GM12801 (cell line): ENCODE measurements around the gene COG5.

ENCODE experiments used
- TF ChIP-seq, protein P1 (sequence below): IDR thresholded peaks from one replicate; pipeline ENCODE4 v1.5.1; 2011; ENCODE audit warnings: control low read depth; ENCODE audit not compliant: insufficient read length; ENCODE audit errors: extremely low read depth

COG5 gene

DNA sequence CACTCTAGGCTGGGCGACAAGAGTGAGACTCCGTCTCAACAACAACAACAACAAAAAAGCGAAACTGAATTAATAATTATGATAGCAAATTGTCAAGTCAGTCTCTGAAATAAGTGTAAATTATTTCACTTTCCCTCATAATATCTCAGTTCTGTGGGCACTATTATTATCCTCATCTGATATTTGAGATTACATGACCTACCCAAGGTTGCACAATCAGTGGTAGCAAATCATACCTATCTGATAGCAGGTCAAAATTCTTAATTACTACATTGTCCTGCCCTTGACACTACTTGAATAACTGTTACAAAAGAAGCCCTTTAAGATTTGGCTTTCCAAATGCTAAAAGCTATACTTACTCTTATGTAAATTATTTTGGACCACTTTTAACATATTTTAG lies 209.1 kb downstream of the COG5 start:
- TF ChIP-seq, protein P1, sequence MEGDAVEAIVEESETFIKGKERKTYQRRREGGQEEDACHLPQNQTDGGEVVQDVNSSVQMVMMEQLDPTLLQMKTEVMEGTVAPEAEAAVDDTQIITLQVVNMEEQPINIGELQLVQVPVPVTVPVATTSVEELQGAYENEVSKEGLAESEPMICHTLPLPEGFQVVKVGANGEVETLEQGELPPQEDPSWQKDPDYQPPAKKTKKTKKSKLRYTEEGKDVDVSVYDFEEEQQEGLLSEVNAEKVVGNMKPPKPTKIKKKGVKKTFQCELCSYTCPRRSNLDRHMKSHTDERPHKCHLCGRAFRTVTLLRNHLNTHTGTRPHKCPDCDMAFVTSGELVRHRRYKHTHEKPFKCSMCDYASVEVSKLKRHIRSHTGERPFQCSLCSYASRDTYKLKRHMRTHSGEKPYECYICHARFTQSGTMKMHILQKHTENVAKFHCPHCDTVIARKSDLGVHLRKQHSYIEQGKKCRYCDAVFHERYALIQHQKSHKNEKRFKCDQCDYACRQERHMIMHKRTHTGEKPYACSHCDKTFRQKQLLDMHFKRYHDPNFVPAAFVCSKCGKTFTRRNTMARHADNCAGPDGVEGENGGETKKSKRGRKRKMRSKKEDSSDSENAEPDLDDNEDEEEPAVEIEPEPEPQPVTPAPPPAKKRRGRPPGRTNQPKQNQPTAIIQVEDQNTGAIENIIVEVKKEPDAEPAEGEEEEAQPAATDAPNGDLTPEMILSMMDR = no peak

DNA sequence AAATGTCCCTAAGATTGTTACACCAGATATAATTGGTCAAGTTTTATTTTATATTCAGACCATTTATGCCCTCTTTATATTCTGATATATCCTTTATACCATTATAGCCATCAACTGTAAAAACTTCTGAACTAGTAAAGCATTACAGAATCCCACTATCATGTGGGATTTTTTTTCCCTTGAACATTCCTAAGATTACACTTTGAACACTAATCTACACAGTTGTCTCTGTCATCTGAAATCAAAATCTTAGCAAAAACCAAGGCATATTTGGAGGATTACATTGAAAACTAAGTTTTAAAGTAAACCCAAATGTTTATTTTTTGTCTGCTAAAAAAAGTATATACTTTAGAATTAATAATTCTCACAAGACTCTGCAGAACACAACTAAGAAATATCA lies 210.0 kb downstream of the COG5 start:
- TF ChIP-seq, protein P1 = no peak

DNA sequence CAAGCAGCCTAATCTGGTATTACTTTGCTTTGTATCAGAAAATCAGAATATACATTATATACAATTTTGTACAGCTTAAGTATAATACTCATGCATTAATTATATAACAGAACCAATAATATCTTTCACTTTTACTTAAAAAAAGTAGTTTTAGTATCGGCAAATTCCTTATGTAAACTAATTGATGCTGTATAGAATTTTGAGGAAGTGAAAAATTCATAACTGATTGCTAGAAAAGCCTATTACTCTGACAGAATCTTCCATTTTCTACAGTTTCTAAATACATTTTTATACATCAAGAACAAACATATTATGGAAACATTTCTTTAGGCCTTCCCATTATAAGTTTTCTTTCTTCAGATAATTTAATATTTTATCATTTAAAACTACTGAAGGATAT lies 217.8 kb downstream of the COG5 start:
- TF ChIP-seq, protein P1 = no peak

DNA sequence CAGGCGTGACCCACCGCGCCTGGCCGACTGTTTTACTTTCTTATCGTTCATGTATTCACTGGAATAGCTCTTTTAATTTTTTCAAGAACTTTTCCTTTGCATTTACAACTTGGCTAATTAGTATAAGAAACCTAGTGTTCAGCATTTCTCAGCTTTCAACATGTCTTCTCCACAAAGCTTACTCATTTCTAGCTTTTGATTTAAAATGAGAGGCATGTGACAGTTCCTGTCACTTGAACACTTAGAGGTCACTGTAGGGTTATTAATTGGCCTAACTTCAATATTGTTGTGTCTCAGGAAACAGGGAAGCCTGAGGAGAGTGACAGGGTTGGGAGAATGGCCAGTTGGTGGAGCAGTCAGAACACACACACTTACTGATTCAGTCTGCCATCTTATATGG lies 218.9 kb downstream of the COG5 start:
- TF ChIP-seq, protein P1 = no peak

DNA sequence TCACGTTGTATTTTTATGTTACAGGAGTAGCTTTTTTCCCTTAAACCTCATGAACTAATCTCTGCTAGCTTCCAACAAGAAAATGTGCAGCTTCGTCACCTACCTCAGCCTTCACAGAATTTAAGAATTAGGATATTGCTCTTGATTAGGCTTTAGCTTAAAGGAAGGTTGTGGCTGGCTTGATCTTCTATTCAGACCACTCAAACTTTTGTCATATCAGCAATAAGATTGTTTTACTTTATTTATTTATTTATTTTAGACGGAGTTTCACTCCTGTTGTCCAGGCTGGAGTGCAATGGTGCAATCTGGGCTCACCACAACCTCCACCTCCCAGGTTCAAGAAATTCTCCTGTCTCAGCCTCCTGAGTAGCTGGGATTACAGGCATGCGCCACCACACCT lies 219.4 kb downstream of the COG5 start:
- TF ChIP-seq, protein P1 = no peak

DNA sequence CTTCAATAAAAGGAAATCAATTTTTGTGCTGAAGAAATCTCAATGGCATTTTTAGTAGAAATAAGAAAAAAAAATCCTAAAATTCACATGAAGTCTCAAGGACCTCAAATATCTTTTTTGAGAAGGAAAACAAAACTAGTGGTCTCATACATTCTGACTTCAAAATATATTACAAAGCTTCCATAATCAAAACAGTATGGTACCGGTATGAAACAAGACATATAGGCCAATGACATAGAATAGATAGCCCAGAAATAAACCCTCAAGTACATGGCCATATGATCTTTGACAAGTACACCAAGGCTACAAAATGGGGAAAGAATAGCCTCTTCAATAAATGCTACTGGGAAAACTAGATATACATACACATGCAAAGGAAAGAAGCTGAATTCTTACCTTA lies 225.6 kb downstream of the COG5 start:
- TF ChIP-seq, protein P1 = no peak

DNA sequence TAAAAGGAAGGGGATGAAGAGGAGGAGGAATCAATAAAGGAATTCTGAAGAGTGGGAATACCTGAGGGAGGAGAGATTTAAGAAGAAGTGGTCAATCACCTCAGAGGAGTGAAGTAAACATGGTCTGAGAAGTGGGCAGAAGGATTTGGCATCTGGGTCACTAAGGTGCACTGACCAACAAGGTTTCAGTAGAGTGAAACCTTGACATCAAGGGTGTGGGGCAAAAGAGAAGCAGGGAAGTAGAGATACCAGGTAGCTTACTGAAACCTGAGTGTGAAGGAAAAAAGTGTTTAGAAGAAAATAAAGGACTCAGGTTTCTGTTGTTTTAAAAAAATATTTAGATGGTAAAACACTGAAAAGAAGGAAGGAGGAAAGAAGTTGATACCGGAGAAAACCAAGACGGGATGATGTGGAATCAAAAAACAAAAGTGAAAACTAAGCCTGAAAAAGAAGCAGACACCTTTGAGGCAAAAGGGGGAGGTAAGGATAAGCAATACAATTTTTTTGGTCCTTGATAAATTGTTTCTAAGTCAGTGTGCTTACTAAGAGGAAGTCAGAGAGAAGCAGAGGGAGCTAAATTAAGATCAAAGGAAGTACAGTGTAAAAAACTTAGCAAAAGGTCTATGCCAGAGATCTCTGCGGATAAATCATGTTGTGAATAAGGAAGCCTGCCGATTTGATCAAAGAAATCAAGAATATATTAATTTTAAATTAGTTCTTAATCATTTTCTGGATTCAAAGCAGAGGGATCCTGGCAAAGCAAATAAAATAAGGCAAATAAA lies 231.0 kb downstream of the COG5 start:
- TF ChIP-seq, protein P1 = no peak
